GM23338 (cell line): ENCODE measurements around the gene MET. TPM values are rescaled to one million over a fixed set of nuclear protein-coding genes. Genes with fewer than 3 reads are reported as not detected.
A peak's percentile ranks its signal among the peaks of the same experiment; 100 is the strongest.

ENCODE experiments used
- ATAC-seq: fragments of 200-7000 bp; cut with Tn5 transposase; 3 replicates; pipeline ENCODE4 v1.9.1; 2020
- DNase-seq: peaks from one replicate; pipeline ENCODE4 v3.0.0-alpha.2; 2015; ENCODE audit warnings: low spot score
- H2AFZ ChIP-seq: fragments of 200-600 bp; sonication (generic); 2 replicates; pipeline ENCODE4 v1.8.0; 2016; ENCODE audit warnings: antibody characterized with exemption, mild to moderate bottlenecking, moderate library complexity
- H3F3A ChIP-seq: fragments of 200-600 bp; sonication (generic); replicated peaks from 2 replicates; pipeline ENCODE4 v1.8.0; 2017; ENCODE audit warnings: antibody characterized with exemption, mixed run types, low read depth
- H3K27ac ChIP-seq: fragments of 200-600 bp; sonication (generic); 2 replicates; pipeline ENCODE4 v1.6.1; 2016; ENCODE audit warnings: low read depth
- H3K27me3 ChIP-seq: fragments of 200-600 bp; sonication (generic); 2 replicates; pipeline ENCODE4 v1.8.0; 2016; ENCODE audit warnings: mild to moderate bottlenecking, mixed run types, moderate library complexity; ENCODE audit not compliant: insufficient read depth
- H3K36me3 ChIP-seq: fragments of 200-600 bp; sonication (generic); 2 replicates; pipeline ENCODE4 v1.8.0; 2016; ENCODE audit warnings: mild to moderate bottlenecking; ENCODE audit not compliant: insufficient read depth
- H3K4me1 ChIP-seq: fragments of 200-600 bp; sonication (generic); 2 replicates; pipeline ENCODE4 v1.8.0; 2016; ENCODE audit warnings: mild to moderate bottlenecking, moderate library complexity; ENCODE audit not compliant: insufficient read depth
- H3K4me2 ChIP-seq: fragments of 200-600 bp; sonication (generic); 2 replicates; pipeline ENCODE4 v1.7.1; 2017; ENCODE audit warnings: mixed run types
- H3K4me3 ChIP-seq: fragments of 200-600 bp; sonication (generic); 2 replicates; pipeline ENCODE4 v1.6.1; 2016; ENCODE audit warnings: mixed run types
- H3K79me2 ChIP-seq: fragments of 200-600 bp; sonication (generic); replicated peaks from 2 replicates; pipeline ENCODE4 v1.8.0; 2017; ENCODE audit warnings: mild to moderate bottlenecking; ENCODE audit not compliant: insufficient read depth
- H3K9me2 ChIP-seq: fragments of 200-600 bp; sonication (generic); 2 replicates; pipeline ENCODE4 v1.8.0; 2017; ENCODE audit not compliant: insufficient read depth
- H4K20me1 ChIP-seq: fragments of 200-600 bp; sonication (generic); replicated peaks from 2 replicates; pipeline ENCODE4 v1.8.0; 2017; ENCODE audit warnings: mild to moderate bottlenecking; ENCODE audit not compliant: insufficient read depth
- H3K27ac Mint-ChIP-seq: 2 replicates; pipeline ENCODE4 v1.8.0; 2020; ENCODE audit warnings: inconsistent platforms, mild to moderate bottlenecking, moderate library complexity, mixed read lengths
- H3K27me3 Mint-ChIP-seq: 3 replicates; pipeline ENCODE4 v1.8.0; 2022; ENCODE audit warnings: low read depth, mild to moderate bottlenecking, moderate library complexity, mixed read lengths, inconsistent platforms; ENCODE audit not compliant: insufficient read depth, poor library complexity
- H3K36me3 Mint-ChIP-seq: 3 replicates; pipeline ENCODE4 v1.8.0; 2021; ENCODE audit warnings: low read depth, mild to moderate bottlenecking, inconsistent platforms, moderate library complexity, mixed read lengths
- H3K4me1 Mint-ChIP-seq: 3 replicates; pipeline ENCODE4 v1.8.0; 2020; ENCODE audit warnings: mild to moderate bottlenecking, inconsistent platforms, mixed read lengths
- H3K4me3 Mint-ChIP-seq: 3 replicates; pipeline ENCODE4 v1.8.0; 2021; ENCODE audit warnings: moderate library complexity, mild to moderate bottlenecking, inconsistent platforms, mixed read lengths
- H3K9me3 Mint-ChIP-seq: 3 replicates; pipeline ENCODE4 v1.8.0; 2020; ENCODE audit warnings: moderate library complexity, mild to moderate bottlenecking, inconsistent platforms, mixed read lengths
- CREB1 ChIP-seq: fragments of 250-450 bp; sonication (Bioruptor Pico); IDR thresholded peaks from 2 replicates; pipeline ENCODE4 v1.5.0; 2020; ENCODE audit warnings: low read depth, mild to moderate bottlenecking, moderate library complexity
- EZH2 ChIP-seq: fragments of 200-600 bp; sonication (generic); IDR thresholded peaks from one replicate; pipeline ENCODE4 v1.8.0; 2017; ENCODE audit warnings: antibody characterized with exemption, mild to moderate bottlenecking, low read depth; ENCODE audit not compliant: unreplicated experiment
- EZH2phosphoT487 ChIP-seq: fragments of 200-600 bp; sonication (generic); IDR thresholded peaks from one replicate; pipeline ENCODE4 v1.8.1; 2018; ENCODE audit warnings: antibody characterized with exemption; ENCODE audit not compliant: unreplicated experiment
- JUNB ChIP-seq: IDR thresholded peaks from one replicate; pipeline ENCODE4 v1.6.1; 2016; ENCODE audit warnings: antibody characterized with exemption; ENCODE audit not compliant: unreplicated experiment
- NANOG ChIP-seq: IDR thresholded peaks from 2 replicates; pipeline ENCODE4 v1.6.1; 2016; ENCODE audit warnings: antibody characterized with exemption, borderline replicate concordance
- POLR2AphosphoS5 ChIP-seq: IDR thresholded peaks from 2 replicates; pipeline ENCODE4 v1.6.1; 2016; ENCODE audit warnings: antibody characterized with exemption, low read depth
- STAT1 ChIP-seq: IDR thresholded peaks from one replicate; pipeline ENCODE4 v1.6.1; 2016; ENCODE audit warnings: antibody characterized with exemption; ENCODE audit not compliant: unreplicated experiment
- ZNF114 ChIP-seq: fragments of 250-450 bp; sonication (Bioruptor Pico); IDR thresholded peaks from 2 replicates; pipeline ENCODE4 v1.5.0; 2020; ENCODE audit warnings: mild to moderate bottlenecking, moderate library complexity
- ZNF331 ChIP-seq: fragments of 250-450 bp; sonication (Bioruptor Pico); IDR thresholded peaks from 2 replicates; pipeline ENCODE4 v1.5.0; 2020; ENCODE audit warnings: low read depth, mild to moderate bottlenecking, moderate library complexity
- polyA plus RNA-seq: library from polyadenylated mRNA; unstranded; fragments of >200 nt; fragmentation: Nextera tagmentation; extraction: Ambion mirVana; gene quantifications from 2 replicates; pipeline ENCODE4 v1.2.1, GENCODE V29; 2016
- total RNA-seq: library from RNA; depleted of rRNA; stranded (reverse); fragments of >200 nt; shearing (Covaris generic); gene quantifications from 2 replicates; pipeline ENCODE4 v1.2.3, GENCODE V29; 2014
- TF ChIP-seq, protein P1 (sequence below): fragments of 250-450 bp; sonication (Bioruptor Pico); IDR thresholded peaks from 2 replicates; pipeline ENCODE4 v1.5.0; 2020; ENCODE audit warnings: mild to moderate bottlenecking, moderate library complexity
- TF ChIP-seq, protein P2 (sequence below), 2 experiments: fragments of 200-600 bp in 1 of 2; sonication (generic) in 1 of 2; conservative IDR thresholded peaks; 2 replicates each; pipeline versions ENCODE4 v1.5.1 to v1.6.1; 2016 to 2017; ENCODE audit warnings: antibody characterized with exemption in 2 of 2, low read depth in 2 of 2, mild to moderate bottlenecking in 2 of 2, moderate library complexity in 1 of 2
- TF ChIP-seq, protein P3 (sequence below): IDR thresholded peaks from one replicate; pipeline ENCODE4 v1.6.1; 2018; ENCODE audit warnings: antibody characterized with exemption; ENCODE audit not compliant: unreplicated experiment
- TF ChIP-seq, protein P4 (sequence below): IDR thresholded peaks from 2 replicates; pipeline ENCODE4 v1.6.1; 2016; ENCODE audit warnings: antibody characterized with exemption

Gene MET
- total and polyA plus RNA-seq, 2 experiments from 2014 or later = 4.8 to 23.1 TPM

DNA sequence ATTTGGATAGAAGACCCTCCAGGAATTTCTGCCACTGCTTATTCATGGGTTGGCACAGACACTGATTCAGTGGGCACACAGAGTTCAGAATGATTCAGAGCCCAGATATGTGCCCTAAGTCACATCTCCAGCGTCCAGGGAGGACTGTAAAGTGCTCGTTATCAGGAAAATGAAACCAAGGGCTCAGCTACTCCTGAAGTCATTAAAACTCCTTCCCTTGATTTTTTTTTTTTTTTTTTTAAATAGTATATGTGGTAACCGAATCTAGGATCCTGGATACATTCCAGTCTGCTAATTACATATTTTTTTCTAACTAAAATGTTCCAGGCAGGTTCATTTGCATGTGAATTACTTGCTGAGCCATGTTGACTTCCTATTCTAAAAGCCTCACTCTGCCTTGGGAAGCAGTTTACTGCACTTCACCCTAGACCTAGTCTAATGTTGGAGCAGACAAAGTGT lies 34.7 kb downstream of the MET start:
- no peaks in the 10 kb centered on the region for H3K9me2 ChIP-seq
- H3K27ac Mint-ChIP-seq = peak overlapping the region; percentile 94
- H3K36me3 Mint-ChIP-seq = no peaks in the 10 kb centered on the region
- peaks cover 33% of the 10 kb centered on the region for H3K4me1 ChIP-seq
- no peaks in the 10 kb centered on the region for H3K9me3 Mint-ChIP-seq
- H3F3A ChIP-seq = no peaks in the 10 kb centered on the region
- H3K4me3 ChIP-seq = peak overlapping the region; percentile 36
- ATAC-seq (peak; percentile 84), DNase-seq (peak; percentile 44)
- H4K20me1 ChIP-seq = no peaks in the 10 kb centered on the region
- peak overlapping the region; percentile 71 for H3K4me2 ChIP-seq
- peak overlapping the region; percentile 70; the same call in 1 of the 2 replicates for H3K27ac ChIP-seq
- TF ChIP-seq CREB1 (CRISPR knock-in tag) (no peak), EZH2 (no peak), NANOG (no peak), EZH2phosphoT487 (no peak), ZNF114 (no peak), STAT1 (no peak), ZNF331 (CRISPR knock-in tag) (no peak), POLR2AphosphoS5 (no peak), JUNB (no peak)
- TF ChIP-seq, protein P1, sequence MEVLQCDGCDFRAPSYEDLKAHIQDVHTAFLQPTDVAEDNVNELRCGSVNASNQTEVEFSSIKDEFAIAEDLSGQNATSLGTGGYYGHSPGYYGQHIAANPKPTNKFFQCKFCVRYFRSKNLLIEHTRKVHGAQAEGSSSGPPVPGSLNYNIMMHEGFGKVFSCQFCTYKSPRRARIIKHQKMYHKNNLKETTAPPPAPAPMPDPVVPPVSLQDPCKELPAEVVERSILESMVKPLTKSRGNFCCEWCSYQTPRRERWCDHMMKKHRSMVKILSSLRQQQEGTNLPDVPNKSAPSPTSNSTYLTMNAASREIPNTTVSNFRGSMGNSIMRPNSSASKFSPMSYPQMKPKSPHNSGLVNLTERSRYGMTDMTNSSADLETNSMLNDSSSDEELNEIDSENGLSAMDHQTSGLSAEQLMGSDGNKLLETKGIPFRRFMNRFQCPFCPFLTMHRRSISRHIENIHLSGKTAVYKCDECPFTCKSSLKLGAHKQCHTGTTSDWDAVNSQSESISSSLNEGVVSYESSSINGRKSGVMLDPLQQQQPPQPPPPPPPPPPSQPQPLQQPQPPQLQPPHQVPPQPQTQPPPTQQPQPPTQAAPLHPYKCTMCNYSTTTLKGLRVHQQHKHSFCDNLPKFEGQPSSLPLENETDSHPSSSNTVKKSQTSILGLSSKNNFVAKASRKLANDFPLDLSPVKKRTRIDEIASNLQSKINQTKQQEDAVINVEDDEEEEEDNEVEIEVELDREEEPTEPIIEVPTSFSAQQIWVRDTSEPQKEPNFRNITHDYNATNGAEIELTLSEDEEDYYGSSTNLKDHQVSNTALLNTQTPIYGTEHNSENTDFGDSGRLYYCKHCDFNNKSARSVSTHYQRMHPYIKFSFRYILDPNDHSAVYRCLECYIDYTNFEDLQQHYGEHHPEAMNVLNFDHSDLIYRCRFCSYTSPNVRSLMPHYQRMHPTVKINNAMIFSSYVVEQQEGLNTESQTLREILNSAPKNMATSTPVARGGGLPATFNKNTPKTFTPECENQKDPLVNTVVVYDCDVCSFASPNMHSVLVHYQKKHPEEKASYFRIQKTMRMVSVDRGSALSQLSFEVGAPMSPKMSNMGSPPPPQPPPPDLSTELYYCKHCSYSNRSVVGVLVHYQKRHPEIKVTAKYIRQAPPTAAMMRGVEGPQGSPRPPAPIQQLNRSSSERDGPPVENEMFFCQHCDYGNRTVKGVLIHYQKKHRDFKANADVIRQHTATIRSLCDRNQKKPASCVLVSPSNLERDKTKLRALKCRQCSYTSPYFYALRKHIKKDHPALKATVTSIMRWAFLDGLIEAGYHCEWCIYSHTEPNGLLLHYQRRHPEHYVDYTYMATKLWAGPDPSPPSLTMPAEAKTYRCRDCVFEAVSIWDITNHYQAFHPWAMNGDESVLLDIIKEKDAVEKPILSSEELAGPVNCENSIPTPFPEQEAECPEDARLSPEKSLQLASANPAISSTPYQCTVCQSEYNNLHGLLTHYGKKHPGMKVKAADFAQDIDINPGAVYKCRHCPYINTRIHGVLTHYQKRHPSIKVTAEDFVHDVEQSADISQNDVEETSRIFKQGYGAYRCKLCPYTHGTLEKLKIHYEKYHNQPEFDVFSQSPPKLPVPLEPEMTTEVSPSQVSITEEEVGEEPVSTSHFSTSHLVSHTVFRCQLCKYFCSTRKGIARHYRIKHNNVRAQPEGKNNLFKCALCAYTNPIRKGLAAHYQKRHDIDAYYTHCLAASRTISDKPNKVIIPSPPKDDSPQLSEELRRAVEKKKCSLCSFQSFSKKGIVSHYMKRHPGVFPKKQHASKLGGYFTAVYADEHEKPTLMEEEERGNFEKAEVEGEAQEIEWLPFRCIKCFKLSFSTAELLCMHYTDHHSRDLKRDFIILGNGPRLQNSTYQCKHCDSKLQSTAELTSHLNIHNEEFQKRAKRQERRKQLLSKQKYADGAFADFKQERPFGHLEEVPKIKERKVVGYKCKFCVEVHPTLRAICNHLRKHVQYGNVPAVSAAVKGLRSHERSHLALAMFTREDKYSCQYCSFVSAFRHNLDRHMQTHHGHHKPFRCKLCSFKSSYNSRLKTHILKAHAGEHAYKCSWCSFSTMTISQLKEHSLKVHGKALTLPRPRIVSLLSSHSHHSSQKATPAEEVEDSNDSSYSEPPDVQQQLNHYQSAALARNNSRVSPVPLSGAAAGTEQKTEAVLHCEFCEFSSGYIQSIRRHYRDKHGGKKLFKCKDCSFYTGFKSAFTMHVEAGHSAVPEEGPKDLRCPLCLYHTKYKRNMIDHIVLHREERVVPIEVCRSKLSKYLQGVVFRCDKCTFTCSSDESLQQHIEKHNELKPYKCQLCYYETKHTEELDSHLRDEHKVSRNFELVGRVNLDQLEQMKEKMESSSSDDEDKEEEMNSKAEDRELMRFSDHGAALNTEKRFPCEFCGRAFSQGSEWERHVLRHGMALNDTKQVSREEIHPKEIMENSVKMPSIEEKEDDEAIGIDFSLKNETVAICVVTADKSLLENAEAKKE (CRISPR knock-in tag) = no peak
- TF ChIP-seq, protein P2, sequence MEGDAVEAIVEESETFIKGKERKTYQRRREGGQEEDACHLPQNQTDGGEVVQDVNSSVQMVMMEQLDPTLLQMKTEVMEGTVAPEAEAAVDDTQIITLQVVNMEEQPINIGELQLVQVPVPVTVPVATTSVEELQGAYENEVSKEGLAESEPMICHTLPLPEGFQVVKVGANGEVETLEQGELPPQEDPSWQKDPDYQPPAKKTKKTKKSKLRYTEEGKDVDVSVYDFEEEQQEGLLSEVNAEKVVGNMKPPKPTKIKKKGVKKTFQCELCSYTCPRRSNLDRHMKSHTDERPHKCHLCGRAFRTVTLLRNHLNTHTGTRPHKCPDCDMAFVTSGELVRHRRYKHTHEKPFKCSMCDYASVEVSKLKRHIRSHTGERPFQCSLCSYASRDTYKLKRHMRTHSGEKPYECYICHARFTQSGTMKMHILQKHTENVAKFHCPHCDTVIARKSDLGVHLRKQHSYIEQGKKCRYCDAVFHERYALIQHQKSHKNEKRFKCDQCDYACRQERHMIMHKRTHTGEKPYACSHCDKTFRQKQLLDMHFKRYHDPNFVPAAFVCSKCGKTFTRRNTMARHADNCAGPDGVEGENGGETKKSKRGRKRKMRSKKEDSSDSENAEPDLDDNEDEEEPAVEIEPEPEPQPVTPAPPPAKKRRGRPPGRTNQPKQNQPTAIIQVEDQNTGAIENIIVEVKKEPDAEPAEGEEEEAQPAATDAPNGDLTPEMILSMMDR (conservative IDR thresholded peaks at IDR 0.05; ENCODE audit: low read depth in 2 of 2) = no peak
- TF ChIP-seq, protein P3, sequence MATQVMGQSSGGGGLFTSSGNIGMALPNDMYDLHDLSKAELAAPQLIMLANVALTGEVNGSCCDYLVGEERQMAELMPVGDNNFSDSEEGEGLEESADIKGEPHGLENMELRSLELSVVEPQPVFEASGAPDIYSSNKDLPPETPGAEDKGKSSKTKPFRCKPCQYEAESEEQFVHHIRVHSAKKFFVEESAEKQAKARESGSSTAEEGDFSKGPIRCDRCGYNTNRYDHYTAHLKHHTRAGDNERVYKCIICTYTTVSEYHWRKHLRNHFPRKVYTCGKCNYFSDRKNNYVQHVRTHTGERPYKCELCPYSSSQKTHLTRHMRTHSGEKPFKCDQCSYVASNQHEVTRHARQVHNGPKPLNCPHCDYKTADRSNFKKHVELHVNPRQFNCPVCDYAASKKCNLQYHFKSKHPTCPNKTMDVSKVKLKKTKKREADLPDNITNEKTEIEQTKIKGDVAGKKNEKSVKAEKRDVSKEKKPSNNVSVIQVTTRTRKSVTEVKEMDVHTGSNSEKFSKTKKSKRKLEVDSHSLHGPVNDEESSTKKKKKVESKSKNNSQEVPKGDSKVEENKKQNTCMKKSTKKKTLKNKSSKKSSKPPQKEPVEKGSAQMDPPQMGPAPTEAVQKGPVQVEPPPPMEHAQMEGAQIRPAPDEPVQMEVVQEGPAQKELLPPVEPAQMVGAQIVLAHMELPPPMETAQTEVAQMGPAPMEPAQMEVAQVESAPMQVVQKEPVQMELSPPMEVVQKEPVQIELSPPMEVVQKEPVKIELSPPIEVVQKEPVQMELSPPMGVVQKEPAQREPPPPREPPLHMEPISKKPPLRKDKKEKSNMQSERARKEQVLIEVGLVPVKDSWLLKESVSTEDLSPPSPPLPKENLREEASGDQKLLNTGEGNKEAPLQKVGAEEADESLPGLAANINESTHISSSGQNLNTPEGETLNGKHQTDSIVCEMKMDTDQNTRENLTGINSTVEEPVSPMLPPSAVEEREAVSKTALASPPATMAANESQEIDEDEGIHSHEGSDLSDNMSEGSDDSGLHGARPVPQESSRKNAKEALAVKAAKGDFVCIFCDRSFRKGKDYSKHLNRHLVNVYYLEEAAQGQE = no peak
- TF ChIP-seq, protein P4, sequence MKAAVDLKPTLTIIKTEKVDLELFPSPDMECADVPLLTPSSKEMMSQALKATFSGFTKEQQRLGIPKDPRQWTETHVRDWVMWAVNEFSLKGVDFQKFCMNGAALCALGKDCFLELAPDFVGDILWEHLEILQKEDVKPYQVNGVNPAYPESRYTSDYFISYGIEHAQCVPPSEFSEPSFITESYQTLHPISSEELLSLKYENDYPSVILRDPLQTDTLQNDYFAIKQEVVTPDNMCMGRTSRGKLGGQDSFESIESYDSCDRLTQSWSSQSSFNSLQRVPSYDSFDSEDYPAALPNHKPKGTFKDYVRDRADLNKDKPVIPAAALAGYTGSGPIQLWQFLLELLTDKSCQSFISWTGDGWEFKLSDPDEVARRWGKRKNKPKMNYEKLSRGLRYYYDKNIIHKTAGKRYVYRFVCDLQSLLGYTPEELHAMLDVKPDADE = no peak
- H3K27me3 Mint-ChIP-seq = no peaks in the 10 kb centered on the region
- H2AFZ ChIP-seq = no peak overlapping the region
- H3K79me2 ChIP-seq = no peaks in the 10 kb centered on the region
- H3K4me1 Mint-ChIP-seq = peaks cover 24% of the 10 kb centered on the region
- H3K4me3 Mint-ChIP-seq = peak overlapping the region; percentile 32; the same call in 1 of the 3 replicates
- H3K36me3 ChIP-seq = no peaks in the 10 kb centered on the region
- H3K27me3 ChIP-seq = no peaks in the 10 kb centered on the region
